SK-N-SH (cell line): ENCODE data around the gene CD200.

ENCODE experiments used
- CHD2 ChIP-seq: fragments of 150-350 bp; IDR thresholded peaks from 2 replicates; pipeline ENCODE4 v1.6.1; 2018; ENCODE audit warnings: low read length; ENCODE audit not compliant: partially characterized antibody
- EP300 ChIP-seq, 2 experiments: IDR thresholded peaks; 2 replicates each; pipeline versions ENCODE4 v1.4.0 to v1.6.1; 2012; ENCODE audit warnings: borderline replicate concordance in 1 of 2, low read depth in 1 of 2, low read length in 1 of 2
- EZH2phosphoT487 ChIP-seq: fragments of 200-600 bp; sonication (generic); IDR thresholded peaks from 2 replicates; pipeline ENCODE4 v1.6.1; 2017; ENCODE audit warnings: low read depth, mixed run types, mild to moderate bottlenecking, antibody characterized with exemption, moderate library complexity, borderline replicate concordance
- FOSL2 ChIP-seq: IDR thresholded peaks from 2 replicates; pipeline ENCODE4 v1.4.0; 2012; ENCODE audit warnings: low read depth, mild to moderate bottlenecking, moderate library complexity, borderline replicate concordance
- FOXM1 ChIP-seq: IDR thresholded peaks from 2 replicates; pipeline ENCODE4 v1.4.0; 2012; ENCODE audit warnings: low read depth, mild to moderate bottlenecking
- JUND ChIP-seq: IDR thresholded peaks from 2 replicates; pipeline ENCODE4 v1.4.0; 2012
- MEF2A ChIP-seq: IDR thresholded peaks from 2 replicates; pipeline ENCODE4 v1.4.0; 2012; ENCODE audit warnings: low read depth, borderline replicate concordance
- NRF1 ChIP-seq: IDR thresholded peaks from 2 replicates; pipeline ENCODE4 v1.6.1; 2012; ENCODE audit warnings: low read depth, mild to moderate bottlenecking, low read length
- POLR2AphosphoS5 ChIP-seq: IDR thresholded peaks from 2 replicates; pipeline ENCODE4 v1.6.1; 2012; ENCODE audit warnings: low read depth, low read length
- TF ChIP-seq, protein P1 (sequence below): IDR thresholded peaks from 2 replicates; pipeline ENCODE4 v1.4.0; 2012; ENCODE audit warnings: low read depth, borderline replicate concordance
- TF ChIP-seq, protein P2 (sequence below): IDR thresholded peaks from 2 replicates; pipeline ENCODE4 v1.4.0; 2012; ENCODE audit warnings: low read depth, borderline replicate concordance
- TF ChIP-seq, protein P3 (sequence below): fragments of 200-600 bp; sonication (generic); IDR thresholded peaks from 2 replicates; pipeline ENCODE4 v1.6.1; 2017; ENCODE audit warnings: antibody characterized with exemption, mild to moderate bottlenecking, moderate library complexity
- TF ChIP-seq, protein P4 (sequence below): fragments of 150-350 bp; IDR thresholded peaks from 2 replicates; pipeline ENCODE4 v1.6.1; 2017; ENCODE audit warnings: antibody characterized with exemption, low read length, low read depth, borderline replicate concordance
- TF ChIP-seq, protein P5 (sequence below): IDR thresholded peaks from 2 replicates; pipeline ENCODE4 v1.4.0; 2012; ENCODE audit warnings: low read depth

DNA sequence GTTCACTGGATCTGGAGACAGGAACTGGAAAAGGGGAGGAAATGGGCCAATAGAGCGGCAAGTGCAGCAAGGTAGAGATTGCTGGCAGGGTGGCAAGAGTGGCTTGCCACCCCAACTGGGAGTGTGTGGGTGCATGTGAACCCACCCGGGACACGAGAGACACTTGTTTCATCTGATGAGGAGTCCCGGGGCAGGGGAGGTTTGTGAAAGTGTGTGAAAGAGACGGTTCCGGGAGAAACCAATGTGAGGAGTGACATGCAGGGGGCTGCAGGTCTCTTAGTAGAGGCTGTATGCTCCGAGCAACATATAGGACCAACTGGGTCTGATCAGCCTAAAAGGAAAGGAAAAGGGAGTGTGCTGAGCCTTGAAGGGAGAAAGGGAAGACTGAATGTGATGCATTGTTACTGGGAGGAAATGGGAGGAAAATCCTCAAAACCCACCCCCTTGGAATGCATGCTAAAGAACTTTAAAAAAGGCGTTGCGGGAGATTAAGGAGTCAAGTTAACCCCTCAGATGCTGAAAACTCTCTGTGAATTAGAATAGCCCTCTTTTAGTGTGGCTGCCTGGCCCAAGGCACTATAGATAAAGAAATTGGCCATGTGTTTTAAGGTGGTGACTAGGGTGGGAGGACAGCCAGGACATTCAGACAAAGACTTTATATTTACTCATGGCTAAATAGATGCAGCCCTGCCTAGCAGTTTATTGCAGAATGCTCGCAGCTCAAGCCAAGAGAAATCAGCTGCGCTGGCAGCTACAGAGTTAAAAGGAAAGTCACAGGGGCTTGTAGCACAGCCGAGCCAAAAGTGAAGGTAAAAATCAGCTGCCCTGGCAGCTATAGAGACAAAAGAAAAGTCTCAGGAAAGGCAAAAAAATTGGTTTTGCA, 29.8 kb upstream of the CD200 start:
- TF ChIP-seq EP300 (IDR thresholded peaks at IDR 0.05; ENCODE audit: borderline replicate concordance in 1 of 2, low read depth in 1 of 2, low read length in 1 of 2) (no peak; a peak in 1 of 4 replicates), FOXM1 (no peak), FOSL2 (no peak), MEF2A (no peak), POLR2AphosphoS5 (no peak), EZH2phosphoT487 (no peak), NRF1 (no peak), CHD2 (no peak), JUND (no peak)
- TF ChIP-seq, protein P1, sequence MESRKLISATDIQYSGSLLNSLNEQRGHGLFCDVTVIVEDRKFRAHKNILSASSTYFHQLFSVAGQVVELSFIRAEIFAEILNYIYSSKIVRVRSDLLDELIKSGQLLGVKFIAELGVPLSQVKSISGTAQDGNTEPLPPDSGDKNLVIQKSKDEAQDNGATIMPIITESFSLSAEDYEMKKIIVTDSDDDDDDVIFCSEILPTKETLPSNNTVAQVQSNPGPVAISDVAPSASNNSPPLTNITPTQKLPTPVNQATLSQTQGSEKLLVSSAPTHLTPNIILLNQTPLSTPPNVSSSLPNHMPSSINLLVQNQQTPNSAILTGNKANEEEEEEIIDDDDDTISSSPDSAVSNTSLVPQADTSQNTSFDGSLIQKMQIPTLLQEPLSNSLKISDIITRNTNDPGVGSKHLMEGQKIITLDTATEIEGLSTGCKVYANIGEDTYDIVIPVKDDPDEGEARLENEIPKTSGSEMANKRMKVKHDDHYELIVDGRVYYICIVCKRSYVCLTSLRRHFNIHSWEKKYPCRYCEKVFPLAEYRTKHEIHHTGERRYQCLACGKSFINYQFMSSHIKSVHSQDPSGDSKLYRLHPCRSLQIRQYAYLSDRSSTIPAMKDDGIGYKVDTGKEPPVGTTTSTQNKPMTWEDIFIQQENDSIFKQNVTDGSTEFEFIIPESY: no peak
- TF ChIP-seq, protein P2, sequence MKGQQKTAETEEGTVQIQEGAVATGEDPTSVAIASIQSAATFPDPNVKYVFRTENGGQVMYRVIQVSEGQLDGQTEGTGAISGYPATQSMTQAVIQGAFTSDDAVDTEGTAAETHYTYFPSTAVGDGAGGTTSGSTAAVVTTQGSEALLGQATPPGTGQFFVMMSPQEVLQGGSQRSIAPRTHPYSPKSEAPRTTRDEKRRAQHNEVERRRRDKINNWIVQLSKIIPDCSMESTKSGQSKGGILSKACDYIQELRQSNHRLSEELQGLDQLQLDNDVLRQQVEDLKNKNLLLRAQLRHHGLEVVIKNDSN: no peak
- TF ChIP-seq, protein P3, sequence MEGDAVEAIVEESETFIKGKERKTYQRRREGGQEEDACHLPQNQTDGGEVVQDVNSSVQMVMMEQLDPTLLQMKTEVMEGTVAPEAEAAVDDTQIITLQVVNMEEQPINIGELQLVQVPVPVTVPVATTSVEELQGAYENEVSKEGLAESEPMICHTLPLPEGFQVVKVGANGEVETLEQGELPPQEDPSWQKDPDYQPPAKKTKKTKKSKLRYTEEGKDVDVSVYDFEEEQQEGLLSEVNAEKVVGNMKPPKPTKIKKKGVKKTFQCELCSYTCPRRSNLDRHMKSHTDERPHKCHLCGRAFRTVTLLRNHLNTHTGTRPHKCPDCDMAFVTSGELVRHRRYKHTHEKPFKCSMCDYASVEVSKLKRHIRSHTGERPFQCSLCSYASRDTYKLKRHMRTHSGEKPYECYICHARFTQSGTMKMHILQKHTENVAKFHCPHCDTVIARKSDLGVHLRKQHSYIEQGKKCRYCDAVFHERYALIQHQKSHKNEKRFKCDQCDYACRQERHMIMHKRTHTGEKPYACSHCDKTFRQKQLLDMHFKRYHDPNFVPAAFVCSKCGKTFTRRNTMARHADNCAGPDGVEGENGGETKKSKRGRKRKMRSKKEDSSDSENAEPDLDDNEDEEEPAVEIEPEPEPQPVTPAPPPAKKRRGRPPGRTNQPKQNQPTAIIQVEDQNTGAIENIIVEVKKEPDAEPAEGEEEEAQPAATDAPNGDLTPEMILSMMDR: no peak
- TF ChIP-seq, protein P4, sequence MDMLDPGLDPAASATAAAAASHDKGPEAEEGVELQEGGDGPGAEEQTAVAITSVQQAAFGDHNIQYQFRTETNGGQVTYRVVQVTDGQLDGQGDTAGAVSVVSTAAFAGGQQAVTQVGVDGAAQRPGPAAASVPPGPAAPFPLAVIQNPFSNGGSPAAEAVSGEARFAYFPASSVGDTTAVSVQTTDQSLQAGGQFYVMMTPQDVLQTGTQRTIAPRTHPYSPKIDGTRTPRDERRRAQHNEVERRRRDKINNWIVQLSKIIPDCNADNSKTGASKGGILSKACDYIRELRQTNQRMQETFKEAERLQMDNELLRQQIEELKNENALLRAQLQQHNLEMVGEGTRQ: no peak
- TF ChIP-seq, protein P5, sequence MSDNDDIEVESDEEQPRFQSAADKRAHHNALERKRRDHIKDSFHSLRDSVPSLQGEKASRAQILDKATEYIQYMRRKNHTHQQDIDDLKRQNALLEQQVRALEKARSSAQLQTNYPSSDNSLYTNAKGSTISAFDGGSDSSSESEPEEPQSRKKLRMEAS: no peak
